Measurements from ENCODE around the gene C1orf21.

GRCh38 chr1:184553845-184554244 is 167.0 kb downstream of the C1orf21 start:
- TF ChIP-seq POLR2A (IDR thresholded peaks at IDR 0.05; ENCODE audit: low read depth, low read length) (no peak), TAF1 (IDR thresholded peaks at IDR 0.05; ENCODE audit: low read depth, low read length) (no peak), POLR2AphosphoS5 (IDR thresholded peaks at IDR 0.05; ENCODE audit: low read depth, low read length) (no peak)

Measured in GM12891 (cell line).